NCI-H345 (cell line): ENCODE measurements around the gene CTSW.
A peak's percentile ranks its signal among the peaks of the same experiment; 100 is the strongest.
"Not testable (repeated sequence)": the region's sequence is repeated elsewhere in the genome, so short reads cannot be mapped to it uniquely, and the experiment has no call there.

Experiments
- DNase-seq: peaks from one replicate; lab custom pipeline; 2025; lab: John Stamatoyannopoulos, UW

The CTSW gene

GRCh38 chr11:65879617-65880016, at the start of gene CTSW:
TSS of gene CTSW (plus strand) at chr11:65879837. CDS start at chr11:65879855, 18 bp downstream.
- DNase-seq: no peak

GRCh38 chr11:65832231-65832630, 47.4 kb upstream of the CTSW start:
- not testable (repeated sequence) for DNase-seq

GRCh38 chr11:65833297-65834030, 46.2 kb upstream of the CTSW start, which contains the start of gene SNX32:
TSS of gene SNX32 (plus strand) at chr11:65833963. CDS start at chr11:65834066, 103 bp downstream.
- DNase-seq: peak; percentile 94

GRCh38 chr11:65834202-65834601, 45.4 kb upstream of the CTSW start:
- no peak for DNase-seq

- DNase-seq: no peak
These were observed 37.5 kb upstream of the CTSW start for GRCh38 chr11:65842144-65842543.

- DNase-seq: no peak
These were observed 35.8 kb upstream of the CTSW start for GRCh38 chr11:65843811-65844210.

- no peak for DNase-seq
These were observed 35.3 kb upstream of the CTSW start for GRCh38 chr11:65844231-65844872.

GRCh38 chr11:65847746-65848145, 31.9 kb upstream of the CTSW start:
- no peak for DNase-seq

GRCh38 chr11:65848693-65849092, 30.9 kb upstream of the CTSW start:
- not testable (repeated sequence) for DNase-seq

GRCh38 chr11:65849366-65849765, 30.3 kb upstream of the CTSW start:
- DNase-seq: no peak

- DNase-seq: no peak
These were observed 29.8 kb upstream of the CTSW start for GRCh38 chr11:65849771-65850216.

- DNase-seq: no peak
These were observed 29.2 kb upstream of the CTSW start for GRCh38 chr11:65850217-65851082.

- no peak for DNase-seq
These were observed 28.5 kb upstream of the CTSW start for GRCh38 chr11:65851083-65851579.

GRCh38 chr11:65851811-65852507, 27.7 kb upstream of the CTSW start:
- no peak for DNase-seq

- no peak for DNase-seq
These were observed 27.0 kb upstream of the CTSW start for GRCh38 chr11:65852508-65853245.

- no peak for DNase-seq
These were observed 26.2 kb upstream of the CTSW start for GRCh38 chr11:65853246-65853979.

GRCh38 chr11:65854161-65854592, 25.5 kb upstream of the CTSW start:
- DNase-seq: no peak

- no peak for DNase-seq
These were observed 24.5 kb upstream of the CTSW start for GRCh38 chr11:65854852-65855837.

GRCh38 chr11:65855927-65856363, 23.7 kb upstream of the CTSW start:
- DNase-seq: no peak
